NCI-H446 treated with DMSO at 0.1 percent for 48 hours (cell line): Measurements from ENCODE around the gene MAP3K3.

Source experiments
- DNase-seq: peaks from one replicate; lab custom pipeline; 2025; lab: John Stamatoyannopoulos, UW

MAP3K3 gene

GRCh38 chr17:63694229-63694949 lies 72.2 kb downstream of the MAP3K3 start:
- DNase-seq: peak; percentile 31

DNA sequence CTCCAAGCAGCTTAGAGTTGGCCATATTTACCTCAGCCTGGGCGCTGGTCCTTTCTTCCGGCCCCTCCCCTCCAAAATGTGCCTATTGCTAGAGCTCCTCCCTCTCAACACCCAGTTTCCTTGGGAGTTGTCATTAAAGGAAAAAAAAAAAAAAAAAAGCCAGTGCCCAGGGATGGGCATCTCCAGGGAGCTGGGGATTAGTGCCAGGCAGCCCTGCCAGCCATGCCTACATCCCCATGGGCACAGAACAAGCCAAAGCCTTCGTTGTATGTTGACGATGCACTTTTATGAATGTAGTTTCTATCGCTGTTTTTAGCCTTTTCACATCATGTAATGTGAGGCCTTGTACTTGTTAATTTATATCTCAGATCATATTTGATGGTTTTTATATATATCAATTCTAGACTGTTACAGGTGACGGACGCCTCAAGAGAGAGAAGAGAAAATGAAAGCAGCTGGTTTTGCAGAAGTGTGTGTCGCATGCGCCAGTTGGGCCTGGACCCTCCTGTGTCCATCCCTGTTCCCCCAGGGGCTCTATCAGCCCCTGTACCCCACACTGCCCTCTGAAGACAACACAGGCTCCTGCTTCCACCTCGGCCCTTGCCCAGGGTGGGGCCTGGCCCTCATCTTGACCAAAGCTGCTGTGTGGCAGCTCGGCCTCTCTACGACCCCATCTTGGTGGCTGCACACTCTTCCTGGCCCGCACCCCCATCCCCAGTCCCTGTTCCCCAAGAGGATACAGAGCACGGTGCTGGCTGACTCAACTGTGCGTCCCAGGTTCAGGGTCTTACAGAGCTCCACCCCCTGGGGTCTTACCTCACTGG lies 72.9 kb downstream of the MAP3K3 start:
- DNase-seq: no peak

DNA sequence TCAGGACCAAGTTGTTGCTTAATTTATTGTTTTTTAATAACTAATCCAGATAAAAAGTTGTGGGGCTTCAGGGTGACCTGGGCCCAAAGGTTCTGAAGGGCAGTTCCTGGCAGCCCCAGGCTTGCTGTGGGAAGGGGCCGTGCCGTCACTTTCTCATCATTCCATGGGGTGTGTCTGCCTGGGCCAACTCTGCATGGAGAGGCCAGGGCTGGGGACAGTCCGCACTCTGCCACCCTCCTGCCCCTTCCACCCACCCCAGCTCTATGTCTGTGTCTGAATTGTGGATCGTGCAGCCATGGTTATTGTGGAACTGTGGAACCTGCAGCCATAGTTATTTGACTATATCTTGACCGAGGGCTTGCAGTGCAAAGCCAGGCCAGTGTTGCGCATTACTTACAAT lies 73.7 kb downstream of the MAP3K3 start:
- DNase-seq: no peak

DNA sequence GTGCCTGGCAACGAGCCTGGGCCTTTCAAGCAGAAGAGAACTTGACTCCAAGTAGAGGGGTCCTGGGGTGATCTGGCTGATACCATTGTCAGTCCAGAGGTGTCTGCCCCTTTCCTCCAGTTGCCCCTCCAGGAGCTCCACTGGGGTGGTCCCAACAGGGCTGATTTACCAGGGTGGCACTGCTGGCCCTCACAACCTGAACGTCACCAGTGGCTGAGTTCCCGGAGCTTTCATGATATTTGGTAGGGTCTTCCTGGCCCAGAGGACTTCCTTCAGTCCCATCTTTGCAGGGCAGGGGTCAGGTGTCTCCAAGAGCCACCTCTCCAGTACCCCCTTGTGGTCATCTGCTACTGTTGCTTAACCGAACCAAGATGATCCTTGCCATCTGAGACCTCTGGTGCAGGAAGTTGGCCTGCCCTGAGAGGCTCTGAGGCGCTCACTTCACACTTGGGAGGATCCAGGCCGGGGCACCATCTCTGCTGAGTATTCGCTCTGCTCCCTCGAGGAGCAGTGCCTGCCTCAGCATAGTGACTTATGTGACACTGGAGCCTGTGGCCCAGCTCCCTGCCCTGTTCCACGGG lies 74.3 kb downstream of the MAP3K3 start:
- no peak for DNase-seq

GRCh38 chr17:63697341-63698286 lies 75.4 kb downstream of the MAP3K3 start:
- DNase-seq: no peak

GRCh38 chr17:63698381-63698885 lies 76.2 kb downstream of the MAP3K3 start:
- no peak for DNase-seq

DNA sequence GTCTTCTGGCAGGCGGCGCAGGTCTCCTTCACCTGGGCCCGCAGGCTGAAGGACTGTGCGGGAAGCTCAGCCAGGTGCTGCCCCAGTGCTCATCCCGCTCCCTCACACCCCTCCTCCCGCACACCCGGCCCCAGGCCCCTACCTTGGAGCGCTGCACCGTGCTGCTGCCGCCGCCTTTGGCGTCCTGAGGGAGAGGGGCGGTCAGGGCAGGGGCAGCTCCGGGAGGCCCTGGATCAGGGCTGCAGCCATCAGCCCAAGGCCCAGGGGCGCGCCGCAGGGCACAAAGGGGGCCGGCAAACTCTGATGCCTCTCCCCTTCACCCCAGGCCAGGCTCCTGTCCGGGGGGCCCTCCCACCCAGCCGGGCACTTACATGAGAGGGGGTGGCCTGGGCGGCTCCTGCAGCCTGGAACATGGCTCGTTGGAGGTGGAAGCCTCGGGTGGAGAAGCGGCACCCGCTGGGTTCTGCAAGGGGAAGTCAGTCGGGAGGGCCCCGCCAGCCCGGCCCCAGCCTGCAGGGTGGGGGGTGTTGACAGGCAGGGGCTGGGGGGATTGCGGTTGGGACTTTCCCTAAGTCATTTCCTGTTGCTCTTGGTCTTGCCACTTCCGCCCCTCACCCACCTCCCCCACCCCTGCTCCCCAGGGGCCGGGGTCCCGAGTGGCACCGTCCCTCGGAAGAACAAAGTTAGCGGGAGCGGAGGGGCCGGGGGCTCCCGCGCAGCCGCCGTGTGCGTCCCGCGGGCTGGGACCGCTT lies 76.8 kb downstream of the MAP3K3 start:
- no peak for DNase-seq

GRCh38 chr17:63699638-63700527 lies 77.7 kb downstream of the MAP3K3 start, which contains the start of gene LIMD2:
Gene LIMD2, minus strand, starts transcription at chr17:63700125. Its CDS starts 827 bp downstream, at chr17:63699298.
- no peak for DNase-seq

DNA sequence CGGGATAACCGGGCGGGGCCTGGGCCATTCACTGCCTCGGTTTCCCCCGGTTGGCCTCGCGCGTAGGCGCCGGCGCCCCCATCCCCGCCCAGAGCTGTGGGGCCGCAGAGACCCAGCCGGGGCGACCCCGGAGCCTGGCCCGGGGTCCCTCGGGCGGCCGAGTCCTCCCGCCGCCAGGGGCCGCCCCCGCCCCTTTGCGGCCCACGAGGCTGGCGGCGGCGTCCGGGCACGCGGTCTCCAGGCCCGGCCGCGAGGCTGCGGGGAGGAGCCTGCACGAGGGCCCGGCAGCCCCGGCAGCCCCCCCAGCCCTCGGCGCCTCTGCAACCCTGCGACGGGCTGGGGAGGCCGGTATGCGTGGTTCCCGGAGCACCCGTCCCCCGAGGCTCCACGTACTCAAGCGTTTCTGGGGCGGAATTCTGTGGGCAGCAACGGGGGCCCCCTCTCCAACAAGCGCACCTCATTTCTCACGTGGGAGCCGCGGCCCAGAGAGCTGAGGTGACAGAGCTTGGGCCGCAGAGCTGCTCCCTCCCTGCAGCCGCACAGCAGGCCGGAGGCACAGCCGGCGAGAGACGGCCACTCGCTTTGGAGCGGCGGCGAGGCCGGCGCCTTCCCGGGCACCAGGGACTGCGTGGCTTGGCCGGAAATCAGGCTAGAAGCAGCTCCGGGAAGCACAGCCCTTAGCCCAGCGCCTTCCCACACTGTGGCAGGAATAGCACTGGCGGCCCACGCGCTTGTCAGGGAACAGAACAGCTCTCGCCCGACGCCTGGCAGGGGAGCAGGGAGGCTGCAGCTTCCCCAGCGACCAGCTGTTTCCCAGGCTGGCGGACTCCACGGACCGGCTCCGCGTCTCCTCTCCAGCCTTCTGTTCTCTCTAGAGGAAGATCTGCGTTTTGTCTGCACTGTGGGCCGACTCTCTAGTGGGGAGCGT lies 78.6 kb downstream of the MAP3K3 start:
- peak; percentile 5 for DNase-seq

DNA sequence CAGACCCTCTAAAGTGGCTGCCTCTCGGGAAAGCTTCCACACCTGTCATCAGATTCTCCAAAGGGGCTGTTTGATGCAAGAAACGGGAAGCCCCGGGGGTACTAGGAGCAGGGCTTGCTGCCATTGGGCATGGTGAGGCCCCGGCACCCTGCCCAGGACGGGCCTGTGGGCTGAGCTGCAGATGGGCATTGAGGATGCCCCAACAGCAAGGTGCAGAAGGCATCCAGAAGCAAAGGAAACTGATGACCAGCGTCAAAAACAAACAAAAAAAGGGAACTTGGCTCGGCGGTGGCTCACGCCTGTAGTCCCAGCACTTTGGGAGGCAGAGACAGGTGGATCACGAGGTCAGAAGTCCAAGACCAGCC lies 79.2 kb downstream of the MAP3K3 start:
- DNase-seq: no peak

GRCh38 chr17:63701868-63702720 lies 79.9 kb downstream of the MAP3K3 start:
- no peak for DNase-seq

DNA sequence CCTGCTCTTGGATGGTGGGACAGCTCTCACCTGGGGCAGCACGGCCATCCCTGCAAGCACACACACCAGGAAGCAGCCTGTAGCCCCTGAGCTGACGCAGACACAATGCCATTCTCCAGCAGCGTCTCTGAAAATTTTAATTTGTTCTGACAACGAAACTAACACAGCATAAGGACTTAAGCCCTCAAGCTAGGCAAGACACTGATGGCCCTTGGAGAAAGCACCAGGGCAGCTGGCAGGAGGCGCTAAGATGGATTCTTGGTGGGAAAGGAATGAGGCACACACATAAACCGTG lies 80.5 kb downstream of the MAP3K3 start:
- DNase-seq: no peak

DNA sequence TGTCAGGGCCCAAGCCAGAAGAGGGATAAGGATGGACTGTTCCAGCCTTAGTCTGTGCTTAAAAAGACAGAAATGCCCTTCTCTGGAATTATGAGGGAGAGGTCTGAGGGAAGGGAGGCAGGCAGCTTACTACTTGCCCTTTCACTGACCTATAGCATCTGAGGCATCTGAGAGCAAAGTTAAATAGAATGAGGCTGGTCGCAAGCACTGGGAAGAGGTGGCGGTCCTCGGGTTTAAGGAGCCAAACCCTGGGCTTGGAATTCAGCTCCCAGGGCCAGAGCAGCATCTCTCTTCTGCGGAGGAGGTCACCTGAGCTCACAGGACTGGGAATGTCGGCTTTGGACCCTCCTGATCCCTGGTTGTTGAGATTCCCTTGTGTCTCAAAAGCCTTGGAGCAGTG lies 80.8 kb downstream of the MAP3K3 start:
- DNase-seq: no peak

DNA sequence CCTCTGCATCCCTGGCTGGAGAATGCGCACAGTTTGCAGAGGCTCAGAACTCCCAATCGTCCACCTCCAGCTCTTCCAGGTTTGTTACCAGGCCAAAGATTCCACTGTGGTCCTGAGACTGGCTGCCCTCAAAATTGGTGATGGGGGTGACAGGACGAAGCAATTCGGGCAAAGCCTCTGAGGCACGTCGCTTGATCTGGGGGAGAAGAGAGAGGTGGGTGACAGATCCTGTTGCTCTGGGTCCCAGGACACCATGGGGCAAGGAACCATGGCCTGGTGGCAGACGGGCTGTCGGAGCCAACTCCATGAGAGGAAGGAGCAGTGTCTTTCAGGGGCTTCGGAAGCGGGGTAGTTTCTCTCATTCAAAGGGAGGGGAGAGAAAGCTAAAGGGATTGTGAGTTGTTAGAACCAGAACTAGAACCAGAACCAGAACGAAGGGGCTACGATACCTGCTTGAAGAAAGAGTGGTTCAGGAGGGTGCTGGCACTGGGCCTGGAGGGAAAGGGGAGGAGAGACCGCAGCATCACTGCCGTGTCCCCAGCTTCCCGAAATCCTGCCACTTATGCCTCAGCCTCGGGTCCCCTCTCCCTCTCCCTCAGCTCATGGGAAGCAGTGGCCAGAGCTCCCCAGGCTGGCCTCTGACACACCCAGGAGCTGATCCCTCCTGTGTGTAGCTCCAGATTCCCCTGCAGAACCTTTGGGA lies 81.5 kb downstream of the MAP3K3 start:
- no peak for DNase-seq

DNA sequence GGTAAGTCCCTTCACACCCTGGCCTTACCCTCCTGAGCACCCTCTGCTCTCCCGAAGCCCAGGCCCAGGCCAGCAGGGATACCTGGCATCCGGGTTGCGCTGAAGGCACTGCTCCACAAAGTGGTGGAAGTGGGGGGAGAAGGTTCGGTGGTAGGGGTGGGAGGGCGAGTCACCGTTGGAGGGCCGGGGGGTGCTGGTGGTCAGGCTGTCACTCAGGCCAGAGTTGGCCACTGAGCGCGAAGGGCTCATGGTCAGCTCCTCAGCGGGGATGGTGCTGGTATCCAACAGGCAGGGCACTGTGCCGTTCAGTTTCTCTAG lies 82.0 kb downstream of the MAP3K3 start:
- no peak for DNase-seq

DNA sequence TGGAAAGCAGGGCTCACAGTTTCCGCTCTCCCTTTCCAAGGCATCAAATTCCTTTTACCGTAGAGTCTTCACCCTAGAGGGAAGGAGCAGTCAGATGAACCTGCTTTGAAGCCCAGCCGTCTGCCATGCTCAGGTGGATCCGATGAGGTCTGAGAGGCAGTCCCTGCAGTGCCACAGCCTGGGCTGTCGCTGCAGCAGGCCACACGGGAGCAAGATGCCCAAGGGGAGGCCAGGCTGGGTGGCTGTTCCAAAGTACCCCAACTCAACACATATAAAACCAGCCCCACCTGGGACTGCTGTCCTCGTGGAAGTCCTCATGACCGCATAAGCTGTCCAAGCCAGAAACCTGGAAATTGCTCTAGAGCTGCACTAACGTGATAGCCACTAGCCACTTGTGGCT lies 82.6 kb downstream of the MAP3K3 start:
- no peak for DNase-seq

DNA sequence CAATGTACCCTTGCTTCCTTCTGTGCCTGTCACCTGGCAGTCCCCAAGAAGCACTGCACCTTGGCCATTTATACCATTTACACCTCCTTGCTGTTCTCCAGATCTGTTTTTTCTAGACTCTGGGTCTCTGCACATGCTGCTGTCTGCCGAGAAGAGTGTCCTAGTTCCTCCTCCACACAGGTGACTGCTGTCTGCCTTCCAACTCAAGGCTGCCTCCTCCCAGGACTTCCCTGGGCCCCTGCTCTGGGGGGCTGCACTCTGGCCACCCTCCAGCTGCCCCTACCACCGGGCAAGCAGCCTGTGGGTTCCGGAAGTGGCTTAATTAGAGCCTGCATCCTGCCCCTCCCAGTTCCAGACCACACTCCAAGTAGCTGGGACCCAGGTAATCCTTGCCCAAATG lies 83.4 kb downstream of the MAP3K3 start:
- no peak for DNase-seq
